Right lobe of liver (tissue), 4 donors: ENCODE results near the gene HRK.

ENCODE experiments used
- POLR2A ChIP-seq: fragments of 450-650 bp; IDR thresholded peaks from one replicate; pipeline ENCODE4 v1.6.1; 2017; ENCODE audit warnings: antibody characterized with exemption, mild to moderate bottlenecking
- TF ChIP-seq, protein P1 (sequence below), 4 donors: fragments of 200-600 bp in 3 of 4; fragments of 450-650 bp in 1 of 4; IDR thresholded peaks; one replicate each; pipeline versions ENCODE4 v1.5.1 to v1.8.0; 2016 to 2022; ENCODE audit warnings: antibody characterized with exemption in 4 of 4, mild to moderate bottlenecking in 2 of 4
- donor health status: DM: no; HTN: no; CAD: no.
- donor health status: DM: no; HTN: no; CAD: no.
- donor health status: DM: no; HTN: yes; CAD: no.

DNA sequence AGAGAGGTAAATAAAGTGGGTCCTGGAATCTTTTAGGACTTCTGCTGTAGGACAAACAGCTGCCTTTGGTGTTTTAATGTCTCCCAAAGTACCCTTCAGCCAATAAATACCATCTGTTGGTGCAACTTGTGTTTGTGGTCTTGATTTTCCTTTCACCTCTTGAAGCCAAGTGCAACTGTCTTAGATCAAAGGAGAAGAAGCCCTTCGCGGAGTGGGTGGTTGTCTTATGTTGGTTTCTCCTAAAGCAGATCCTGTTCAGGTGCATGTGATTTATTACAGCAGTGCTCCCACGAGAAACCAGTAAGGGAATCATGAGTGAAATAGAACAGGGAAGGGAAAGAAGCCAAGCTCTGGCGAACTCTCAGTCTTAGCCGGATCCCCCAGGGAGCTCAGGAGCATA, 27.7 kb downstream of the HRK start:
- TF ChIP-seq, protein P1, sequence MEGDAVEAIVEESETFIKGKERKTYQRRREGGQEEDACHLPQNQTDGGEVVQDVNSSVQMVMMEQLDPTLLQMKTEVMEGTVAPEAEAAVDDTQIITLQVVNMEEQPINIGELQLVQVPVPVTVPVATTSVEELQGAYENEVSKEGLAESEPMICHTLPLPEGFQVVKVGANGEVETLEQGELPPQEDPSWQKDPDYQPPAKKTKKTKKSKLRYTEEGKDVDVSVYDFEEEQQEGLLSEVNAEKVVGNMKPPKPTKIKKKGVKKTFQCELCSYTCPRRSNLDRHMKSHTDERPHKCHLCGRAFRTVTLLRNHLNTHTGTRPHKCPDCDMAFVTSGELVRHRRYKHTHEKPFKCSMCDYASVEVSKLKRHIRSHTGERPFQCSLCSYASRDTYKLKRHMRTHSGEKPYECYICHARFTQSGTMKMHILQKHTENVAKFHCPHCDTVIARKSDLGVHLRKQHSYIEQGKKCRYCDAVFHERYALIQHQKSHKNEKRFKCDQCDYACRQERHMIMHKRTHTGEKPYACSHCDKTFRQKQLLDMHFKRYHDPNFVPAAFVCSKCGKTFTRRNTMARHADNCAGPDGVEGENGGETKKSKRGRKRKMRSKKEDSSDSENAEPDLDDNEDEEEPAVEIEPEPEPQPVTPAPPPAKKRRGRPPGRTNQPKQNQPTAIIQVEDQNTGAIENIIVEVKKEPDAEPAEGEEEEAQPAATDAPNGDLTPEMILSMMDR (IDR thresholded peaks at IDR 0.05), result no peak
- no peak for TF ChIP-seq POLR2A
